GM12873 (cell line): Measurements from ENCODE around the gene CMIP.

ENCODE experiments used
- CTCF ChIP-seq: IDR thresholded peaks from 2 replicates; pipeline ENCODE4 v1.5.1; 2012; ENCODE audit warnings: low read depth, mild to moderate bottlenecking, moderate library complexity, low read length, control low read depth; ENCODE audit not compliant: insufficient read depth; ENCODE audit errors: missing control alignments

Gene CMIP

DNA sequence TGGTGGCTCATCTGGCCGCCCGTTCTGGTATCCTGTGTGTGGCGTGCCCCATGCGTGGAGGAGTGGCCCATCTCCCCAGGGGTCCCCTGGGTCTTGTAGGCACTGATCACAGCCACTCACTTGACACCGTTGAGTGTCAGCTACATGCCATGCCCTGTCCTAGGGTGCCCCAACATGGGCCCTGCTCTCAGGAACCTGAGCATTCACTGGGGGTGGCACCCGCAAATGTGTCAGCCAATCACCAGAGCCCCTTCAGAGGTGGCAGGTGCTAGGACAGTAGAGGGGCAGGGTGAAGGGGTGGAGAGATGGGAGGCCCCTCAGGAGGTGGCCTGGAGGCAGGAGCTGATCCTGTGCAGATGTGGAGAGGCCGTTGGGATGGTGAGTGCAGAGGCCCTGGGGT, 27.8 kb downstream of the CMIP start:
- no peak for TF ChIP-seq CTCF

DNA sequence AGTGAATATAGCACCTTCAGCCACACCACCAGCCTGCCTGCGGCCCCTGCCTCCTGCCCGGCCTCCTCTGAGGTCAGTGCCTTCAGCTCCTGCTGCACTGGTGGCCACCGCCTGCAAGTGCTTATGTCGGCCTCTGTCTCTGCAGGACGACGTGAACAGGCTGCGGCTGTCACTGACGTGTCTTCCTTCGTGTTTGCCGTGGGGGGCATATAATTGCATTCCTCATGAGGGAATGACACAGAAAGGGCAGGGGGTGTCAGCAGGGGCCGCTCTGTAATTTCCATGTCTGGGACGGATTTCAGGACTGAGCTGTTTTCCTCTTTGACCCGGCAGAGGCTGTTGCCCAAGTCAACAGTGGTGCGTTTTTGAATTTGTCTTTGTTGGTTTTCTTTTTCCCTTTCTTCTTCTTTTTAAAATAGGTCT, 28.5 kb downstream of the CMIP start:
- TF ChIP-seq CTCF, result no peak

DNA sequence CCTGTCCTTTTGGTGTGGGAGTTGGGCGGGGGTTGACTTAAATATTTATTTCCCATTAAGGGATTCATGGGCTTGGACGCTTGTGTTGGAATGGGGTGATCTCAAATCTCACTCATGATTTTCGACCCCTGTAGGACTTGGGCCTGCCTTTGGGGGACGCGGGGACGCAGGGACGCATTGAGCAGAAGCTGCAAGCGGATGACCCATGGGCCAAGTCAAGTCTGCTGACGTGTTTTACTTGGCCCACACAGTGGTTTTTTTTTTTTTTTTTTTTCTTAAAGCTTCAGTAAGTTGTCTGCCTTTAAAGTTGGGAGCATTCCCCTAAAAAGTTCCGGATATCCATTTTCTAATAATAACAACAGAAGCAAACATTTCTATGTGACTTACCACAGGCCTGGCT, 28.9 kb downstream of the CMIP start:
- no peak for TF ChIP-seq CTCF

DNA sequence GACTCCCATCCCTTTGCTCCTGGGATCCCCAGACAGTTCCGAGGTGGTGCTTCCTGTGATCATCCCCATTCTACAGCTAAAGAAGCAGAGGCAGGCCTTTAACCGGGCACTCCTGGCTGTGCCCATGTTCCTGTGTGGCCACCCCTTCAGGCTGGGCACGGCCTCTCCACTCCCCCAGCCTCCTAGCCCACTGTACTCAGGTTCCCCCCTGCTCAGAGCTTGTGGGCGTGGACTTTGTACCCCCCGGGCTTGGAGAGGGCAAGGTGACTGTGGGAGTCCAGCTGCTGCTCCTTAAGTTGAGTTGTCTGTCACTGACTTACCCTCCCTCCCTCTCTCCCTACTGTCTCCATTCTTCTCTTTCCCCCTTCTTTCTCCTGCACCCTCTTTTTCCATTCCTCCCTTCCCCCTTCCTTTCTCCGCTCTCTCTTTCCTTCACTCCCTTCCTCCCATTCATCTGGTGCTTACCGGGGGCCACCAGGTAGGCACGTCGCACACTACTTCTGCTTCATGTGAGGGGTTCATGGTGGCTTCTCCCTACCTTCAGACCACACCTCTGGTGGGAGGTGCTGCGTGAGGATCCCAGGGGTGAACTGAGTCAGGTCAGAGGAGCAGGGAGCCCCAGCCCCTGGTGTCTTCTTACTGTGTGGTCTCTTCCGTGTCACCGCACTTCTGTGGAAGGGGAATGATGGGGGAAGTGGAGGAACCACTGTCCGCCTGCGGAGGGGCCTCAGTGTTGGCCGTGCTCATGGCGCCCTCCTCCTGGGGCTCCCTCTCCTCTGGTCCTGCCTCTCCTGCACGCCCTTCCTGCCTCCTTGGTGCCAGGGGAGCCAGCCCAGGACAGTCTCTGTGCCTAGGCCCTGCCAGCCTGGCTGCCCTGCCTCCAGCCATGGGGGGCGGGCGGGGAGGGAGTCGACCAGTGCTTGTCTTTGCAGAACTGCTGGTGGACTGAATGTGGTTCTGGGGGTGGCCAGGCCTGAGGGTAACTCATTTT, 29.7 kb downstream of the CMIP start:
- TF ChIP-seq CTCF, result no peak

GRCh38 chr16:81477697-81478693, 33.4 kb downstream of the CMIP start:
- TF ChIP-seq CTCF, result no peak

GRCh38 chr16:81478876-81479511, 34.4 kb downstream of the CMIP start:
- TF ChIP-seq CTCF, result no peak

GRCh38 chr16:81480606-81481206, 36.1 kb downstream of the CMIP start:
- TF ChIP-seq CTCF, result no peak
